Activated CD8-positive, alpha-beta memory T cell treated with anti-CD3 and anti-CD28 coated beads for 48 hours (primary cell): ENCODE results near the gene LMNTD2.

ENCODE experiments used
- DNase-seq, 3 experiments: peaks; one replicate each; pipeline ENCODE4 v3.0.0-alpha.2; 2020; ENCODE audit warnings: low read depth in 2 of 3, low spot score in 2 of 3

The LMNTD2 gene

DNA sequence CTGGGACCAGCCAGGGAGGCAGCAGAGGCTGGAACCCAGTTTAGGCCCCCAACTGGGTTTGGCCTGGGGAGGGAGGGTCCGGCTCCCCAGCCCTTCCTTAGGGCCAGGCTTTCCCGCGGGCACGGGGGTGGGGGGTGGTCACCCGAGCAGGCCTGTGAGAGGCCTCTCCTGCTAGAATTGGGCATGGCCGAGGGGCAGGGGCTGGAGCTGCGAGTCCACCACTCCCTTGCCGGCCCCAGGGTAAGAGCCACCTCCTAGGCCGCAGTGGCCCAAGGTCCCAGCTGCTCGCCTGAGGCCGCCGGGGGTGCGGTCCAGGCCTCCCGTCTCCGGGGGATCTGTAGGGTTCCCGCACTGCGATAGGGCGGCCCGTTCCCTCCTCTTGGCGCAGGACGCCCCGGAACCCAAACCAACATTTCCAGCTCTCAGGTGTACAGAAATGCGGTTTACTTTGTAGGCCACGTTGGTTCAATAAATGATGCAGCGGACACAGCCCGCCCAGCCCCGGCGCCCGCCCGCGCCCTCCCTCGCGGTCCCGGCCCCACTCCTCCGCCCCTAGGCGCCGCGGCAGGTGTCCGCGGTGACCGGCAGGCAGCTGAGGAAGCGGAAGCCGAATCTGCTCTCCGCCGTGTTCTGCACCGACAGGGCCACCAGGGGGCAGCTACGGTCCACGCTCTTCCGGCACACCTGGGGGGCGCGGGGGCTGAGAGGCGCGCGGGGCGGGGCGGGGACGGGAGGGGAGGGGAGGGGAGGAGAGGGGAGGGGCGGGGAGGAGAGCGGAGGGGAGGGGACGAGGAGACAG, 5.9 kb downstream of the LMNTD2 start:
- no peak for DNase-seq

DNA sequence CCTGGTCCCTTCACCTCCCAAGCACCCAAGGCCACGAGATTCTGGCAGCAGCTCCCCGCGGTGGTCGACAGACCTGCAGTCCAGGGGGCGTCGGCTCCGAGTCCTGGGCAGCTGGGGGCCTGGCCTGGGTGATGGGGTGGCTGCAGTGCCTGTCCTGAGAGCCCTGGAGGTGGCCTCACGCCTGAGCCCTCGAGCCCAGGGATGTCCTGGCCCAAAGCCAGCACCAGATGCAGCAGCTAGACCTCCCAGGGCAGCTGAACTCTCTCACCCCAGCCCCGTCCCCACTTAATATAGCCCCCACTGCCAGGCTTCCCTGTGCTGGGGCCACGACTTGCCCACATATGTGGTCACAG, 6.6 kb downstream of the LMNTD2 start:
- DNase-seq = no peak

DNA sequence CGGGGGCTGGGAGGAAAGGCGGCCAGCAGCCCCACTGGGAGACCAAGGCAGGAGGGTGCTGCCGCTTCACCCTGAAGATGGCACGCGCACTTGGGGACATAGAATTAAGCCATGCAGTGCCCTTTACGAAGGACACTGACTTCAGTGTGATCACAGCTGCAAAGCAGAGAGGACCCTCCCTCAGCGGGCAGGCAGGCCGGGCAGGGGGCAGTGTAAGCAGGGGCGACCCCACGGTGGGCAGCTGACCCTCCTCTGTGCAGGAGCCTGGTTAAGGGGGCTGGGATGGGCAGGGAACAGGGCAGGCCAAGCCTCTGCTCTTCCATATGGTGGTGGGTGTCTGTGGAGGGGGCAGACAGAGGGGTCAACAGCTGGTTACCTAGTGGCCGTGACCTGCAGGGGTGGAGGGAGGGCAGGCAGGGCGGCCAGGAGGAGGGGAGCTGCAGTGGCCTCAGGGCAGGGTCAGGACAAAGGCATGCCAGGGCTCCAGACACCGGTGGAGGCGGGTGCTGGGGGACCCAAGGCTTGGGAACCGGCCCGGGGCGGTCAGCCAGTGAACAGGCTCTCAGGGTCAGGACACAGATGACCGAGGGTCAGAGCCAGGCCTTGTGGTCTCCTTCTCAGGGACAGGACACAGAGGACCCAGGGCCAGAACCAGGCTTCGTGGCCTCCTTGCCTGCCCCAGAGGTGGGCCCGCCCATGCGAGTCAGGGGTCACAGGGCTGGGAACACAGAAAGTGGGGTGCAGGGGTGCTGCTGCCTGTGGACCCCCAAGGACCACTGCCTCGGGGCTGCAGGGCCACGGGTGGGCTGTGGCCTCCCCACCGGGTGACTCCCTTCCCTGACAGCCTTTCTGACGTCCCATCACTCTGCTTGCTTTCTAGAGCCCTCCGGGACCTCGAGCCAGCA, 7.2 kb downstream of the LMNTD2 start:
- DNase-seq = no peak

DNA sequence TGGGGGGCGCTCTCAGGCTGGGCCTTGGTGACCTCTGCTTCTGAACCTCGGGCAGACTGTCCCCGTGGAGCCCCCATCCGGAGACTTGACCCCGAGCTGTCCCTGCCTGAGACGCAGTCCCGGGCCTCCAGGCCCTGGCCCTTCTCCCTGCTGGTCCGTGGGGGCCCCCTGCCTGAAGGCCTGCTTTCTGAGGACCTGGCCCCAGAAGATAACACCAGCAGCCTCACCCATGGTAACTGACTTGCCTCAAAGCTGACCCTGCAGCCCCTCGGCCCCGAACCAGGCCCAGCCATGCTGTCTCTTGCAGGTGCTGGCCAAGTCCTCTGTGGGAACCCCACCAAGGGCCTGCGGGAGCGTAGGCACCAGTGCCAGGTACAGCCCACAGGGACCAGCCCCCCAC, 8.9 kb downstream of the LMNTD2 start:
- no peak for DNase-seq

DNA sequence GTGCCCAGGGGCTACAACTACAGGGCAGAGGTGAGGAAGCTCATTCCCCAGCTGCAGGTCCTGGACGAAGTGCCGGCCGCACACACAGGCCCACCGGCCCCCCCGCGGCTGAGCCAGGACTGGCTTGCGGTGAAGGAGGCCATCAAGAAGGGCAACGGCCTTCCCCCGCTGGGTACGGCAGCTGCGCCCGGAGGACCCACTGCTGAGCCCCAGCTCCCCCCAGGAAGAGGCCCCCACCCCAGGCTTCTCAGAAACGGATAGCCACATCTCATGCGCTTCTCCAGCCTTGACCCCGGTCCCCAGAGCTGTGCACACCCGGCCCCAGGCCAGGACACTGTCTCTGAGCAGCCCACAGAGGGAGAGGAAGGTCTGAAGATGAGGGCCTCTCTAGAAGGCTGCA, 9.4 kb downstream of the LMNTD2 start:
- no peak for DNase-seq

DNA sequence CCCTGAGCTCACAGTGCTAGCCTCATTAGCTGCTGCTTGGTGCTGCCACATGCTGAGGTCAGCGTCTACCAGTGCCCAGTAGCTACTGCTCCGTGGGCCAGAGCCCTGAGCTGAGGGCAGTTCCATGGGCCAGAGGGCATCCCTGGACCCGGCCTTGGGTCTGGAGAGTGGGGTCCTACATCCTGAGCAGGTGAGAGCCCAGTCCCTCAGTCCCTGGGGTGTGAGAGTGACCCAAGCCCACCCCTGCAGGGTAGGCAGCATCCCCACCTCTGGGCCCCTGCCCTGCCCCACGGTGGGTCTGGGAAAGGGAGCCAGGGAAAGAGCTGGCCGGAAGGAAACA, 9.8 kb downstream of the LMNTD2 start:
- DNase-seq = no peak

DNA sequence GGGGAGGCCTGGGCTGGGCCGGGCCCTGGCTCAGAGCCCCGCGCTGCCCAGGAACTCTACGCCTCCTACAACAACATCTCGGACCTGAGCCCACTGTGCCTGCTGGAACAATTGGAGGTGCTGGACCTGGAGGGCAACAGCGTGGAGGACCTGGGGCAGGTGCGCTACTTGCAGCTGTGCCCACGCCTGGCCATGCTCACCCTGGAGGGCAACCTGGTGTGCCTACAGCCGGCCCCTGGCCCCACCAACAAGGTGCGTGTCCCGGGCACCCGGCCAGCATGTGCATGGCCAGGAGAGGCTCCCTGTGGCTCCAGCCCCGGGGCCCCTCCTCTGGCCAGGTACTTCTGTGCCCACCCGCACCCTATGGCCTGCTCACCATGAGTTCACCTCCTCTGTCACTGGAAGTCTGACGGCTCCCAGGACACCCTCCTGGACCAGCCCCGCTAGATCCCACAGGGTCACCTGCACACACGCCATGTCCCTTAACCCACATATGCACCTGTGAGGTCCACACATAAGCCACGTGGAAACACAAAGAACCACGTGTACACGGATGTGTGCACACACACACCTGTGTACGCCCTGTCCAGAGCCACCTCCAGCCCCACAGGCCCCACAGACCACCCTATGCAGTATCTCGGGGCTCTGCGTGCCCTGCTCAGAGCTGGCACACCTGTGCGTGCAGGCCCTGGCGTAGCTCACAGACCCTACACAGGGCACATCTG, 10.4 kb downstream of the LMNTD2 start:
- DNase-seq = no peak

DNA sequence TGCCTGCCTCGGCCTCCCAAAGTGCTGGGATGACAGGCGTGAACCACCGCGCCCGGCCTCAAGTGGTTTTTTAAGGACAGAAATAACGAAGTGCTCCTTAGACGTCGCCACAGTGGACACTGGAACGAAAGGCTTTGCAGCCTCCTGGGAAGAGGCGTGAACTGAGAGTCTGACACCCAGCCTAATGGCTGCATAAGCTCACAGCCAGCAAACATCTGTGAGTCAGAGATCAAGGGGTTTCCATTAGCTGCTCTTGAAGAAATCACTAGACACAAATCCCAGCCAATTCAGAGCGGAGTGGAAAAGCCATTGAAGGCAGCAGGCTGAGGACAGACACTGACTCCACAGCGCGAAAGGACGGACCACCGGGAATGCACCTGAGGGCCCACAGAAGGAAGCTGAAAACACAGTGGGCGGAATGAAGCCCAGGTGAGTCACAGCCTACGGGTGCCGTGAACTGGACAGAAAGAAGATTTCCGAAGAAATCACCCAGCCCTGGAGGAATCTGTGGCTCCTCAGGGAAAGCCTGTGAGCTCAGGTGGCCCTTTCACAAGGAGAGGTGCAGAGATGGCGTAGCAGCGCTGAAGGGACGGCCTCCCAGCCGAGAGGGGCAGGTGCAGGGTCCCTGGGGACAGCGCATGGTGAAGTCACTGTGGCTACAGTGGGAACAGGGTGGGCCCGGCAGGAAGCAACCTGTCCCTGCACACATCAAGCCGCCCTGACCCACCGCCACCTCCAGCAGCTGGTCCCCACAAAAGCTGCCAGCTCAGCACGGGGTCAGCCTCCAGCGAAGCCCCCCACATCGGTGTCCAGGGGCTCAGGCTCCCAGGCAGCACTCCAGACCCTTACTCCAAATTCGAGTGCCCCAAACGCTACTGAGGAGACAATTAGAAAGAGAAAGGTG, 11.6 kb downstream of the LMNTD2 start:
- no peak for DNase-seq

DNA sequence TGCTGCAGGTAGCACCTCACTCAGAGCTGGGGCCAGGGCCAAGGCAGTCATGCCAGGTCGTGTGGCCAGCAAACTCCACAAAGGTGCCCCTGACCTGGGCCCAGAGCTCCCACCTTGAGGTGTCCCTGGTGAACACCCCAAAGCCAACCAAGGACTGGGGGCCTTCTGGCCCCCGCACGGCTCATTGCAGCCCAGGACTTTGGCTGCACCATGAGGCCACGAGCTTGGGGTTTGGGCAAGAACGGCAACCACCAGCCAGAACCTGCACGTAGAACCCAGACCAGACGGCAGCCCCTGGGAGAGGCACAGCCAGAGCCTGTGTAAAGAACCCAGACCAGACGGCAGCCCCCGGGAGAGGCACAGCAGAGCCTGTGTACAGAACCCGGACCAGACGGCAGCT, 15.4 kb downstream of the LMNTD2 start:
- no peak for DNase-seq

DNA sequence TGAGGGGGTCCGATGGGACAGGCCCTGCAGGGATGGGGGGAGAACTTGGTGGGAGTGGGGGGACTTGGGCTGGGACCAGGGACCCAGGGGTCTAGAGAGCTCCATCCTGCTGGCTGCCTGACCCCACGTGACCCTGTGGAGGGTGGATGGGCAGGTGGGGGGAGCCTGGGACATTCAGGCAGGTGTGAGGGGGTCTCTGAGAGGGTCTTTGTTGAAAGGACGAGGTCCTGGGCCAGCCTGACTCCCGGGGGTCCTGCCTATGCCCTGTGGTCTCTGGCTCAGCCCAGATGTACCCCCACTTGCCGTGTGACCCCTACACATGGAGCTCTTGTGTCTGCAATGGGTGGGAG, 15.7 kb downstream of the LMNTD2 start:
- DNase-seq = no peak

DNA sequence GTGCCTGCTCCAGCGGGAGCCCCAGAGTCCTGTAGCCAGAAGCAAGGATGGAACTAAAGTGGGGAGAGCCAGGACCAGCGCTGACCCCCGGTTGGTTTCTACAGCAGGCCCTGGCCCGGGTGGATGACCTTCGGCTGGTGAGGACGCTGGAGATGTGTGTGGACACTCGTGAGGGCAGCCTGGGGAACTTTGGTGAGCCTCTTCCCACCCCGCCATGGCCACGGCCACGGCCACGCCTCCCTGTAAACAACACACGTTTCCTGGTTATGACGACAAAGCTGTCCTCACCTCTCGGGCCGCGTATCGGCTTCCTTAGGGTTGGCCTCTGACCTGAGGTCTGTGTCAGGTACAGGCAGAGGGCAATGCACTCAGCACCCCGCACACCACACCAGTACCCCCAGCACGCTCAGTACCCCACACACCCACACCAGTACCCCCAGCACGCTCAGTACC, 19.1 kb downstream of the LMNTD2 start:
- no peak for DNase-seq

DNA sequence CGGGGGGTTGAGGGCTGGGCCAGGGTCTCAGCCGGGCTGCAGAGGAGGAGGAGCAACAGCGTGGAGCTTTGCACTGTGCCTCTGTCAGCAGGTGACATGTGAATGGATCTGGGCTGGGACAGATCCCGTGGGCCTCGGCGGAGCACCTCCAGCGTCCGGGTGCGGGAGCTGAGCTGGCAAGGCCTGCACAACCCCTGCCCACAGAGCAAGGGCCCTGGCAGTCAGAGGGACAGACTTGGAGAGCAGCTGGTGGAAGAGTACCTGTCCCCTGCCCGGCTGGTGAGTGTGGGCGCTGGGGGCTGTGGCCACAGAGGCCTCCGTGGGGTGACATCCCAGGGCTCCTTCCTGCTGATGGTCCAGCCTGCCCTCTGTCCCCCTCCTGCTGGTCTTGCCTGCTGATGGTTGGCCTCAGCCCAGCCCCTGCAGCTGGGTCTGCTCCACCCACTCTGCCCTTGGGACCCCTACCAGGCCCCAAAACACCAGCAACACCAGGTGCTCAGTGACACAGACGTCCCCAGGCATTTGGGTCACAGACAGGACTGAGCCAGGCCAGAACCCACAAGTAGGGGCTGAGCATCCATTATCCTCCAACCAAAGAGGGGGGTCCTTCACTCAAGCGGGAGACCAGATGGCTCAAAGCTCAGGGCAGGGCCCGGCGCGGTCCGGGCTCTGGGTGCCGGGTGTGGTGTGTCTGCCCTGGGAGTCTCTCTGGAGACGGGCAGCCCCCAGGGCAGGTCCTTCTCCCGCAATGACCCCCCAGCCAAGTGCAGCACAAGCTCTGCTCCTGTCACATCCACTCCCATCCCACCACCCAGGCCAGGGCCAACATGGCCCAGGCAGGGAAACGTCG, 19.7 kb downstream of the LMNTD2 start:
- no peak for DNase-seq

DNA sequence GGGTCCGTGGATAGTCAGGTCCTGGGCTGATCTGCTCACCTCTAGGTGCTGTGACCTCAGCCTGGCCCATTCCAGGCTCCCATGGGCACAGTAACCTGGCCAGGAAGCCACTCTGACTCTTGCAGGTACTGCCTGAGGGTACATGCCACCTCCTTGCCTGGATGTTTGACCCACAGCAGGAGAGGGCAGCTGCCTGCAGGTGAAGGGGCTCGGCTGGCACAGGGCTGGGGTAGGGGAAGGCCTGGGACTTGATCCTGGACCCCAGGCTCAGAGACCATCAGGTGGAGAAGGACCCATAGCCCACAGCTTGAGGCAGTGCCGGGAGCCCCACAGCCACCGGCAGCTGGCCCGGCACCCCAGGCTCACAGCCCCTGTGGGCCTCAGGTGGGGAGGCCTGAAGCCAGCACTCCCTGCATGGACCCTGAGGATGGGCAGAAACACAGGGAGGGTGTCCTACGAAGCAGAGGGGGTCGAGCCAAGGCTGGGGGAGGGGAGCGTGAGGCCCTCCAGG, 20.5 kb downstream of the LMNTD2 start:
- no peak for DNase-seq

DNA sequence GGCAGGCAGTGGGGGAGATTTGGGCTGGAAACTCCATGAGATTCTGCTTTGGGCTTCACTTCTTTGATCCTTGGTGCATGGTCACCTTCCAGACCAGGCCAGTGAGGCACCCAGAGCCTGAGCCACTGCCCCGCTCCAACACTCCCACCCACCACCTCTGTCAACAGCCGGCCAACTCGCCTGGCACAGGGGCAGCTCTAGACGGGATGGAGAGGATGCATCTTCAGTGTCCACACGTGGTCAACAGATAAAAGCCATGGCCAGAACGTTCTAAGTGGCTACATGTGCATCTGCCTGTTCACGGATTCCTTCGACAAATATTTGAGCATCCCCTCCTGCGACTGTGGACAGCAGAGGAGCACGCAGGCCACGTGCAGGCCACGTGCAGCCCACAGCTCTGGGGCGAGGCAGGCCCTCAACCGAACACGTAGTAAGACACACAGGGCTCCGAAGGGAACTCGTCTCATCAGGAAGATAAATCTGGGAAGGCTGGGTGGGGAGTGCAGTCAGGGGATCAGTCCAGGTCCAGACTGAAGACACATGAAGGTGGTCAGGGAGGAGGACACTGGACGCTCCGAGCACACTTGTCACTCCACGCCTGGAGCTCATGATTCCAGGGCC, 22.0 kb downstream of the LMNTD2 start:
- DNase-seq = no peak

DNA sequence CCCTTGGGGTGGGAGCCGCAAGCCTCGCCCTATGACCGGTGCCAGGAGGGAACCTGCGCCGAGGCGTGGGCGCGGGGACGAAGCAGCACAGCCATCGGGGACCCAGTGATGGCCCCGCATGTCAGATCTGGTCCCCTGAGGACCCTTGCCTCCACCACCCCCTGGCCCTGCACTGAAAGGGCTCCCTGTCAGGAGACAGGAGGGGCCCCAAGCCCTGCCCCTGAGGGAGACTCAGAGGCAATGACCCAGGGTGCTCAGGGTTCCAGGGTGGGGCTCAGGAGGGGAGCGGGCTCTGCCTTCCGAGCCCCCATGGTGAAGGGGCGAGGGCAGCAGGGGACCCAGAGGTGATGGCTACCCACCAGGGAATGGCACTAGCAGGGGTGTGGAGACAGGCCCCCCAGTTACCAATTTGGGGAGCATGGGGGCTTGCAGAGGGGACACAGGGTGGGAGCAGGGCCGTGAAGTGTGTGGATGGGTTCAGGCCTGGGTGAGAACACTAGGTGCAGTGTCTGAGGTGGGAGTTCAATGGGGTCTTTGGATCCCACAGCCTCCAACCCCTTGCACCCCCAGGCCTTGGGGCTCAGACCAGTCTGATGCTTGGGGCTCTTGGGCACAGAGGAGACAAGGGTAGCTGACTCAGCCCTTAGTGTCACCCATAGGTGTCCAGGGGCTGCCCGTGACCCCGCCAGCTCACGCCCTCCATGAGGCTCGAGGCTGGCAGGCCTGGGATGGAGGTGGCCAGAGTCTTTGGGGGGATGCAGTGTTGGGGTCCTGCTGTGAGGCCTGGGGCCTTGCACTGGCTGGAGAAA, 22.7 kb downstream of the LMNTD2 start:
- no peak for DNase-seq

DNA sequence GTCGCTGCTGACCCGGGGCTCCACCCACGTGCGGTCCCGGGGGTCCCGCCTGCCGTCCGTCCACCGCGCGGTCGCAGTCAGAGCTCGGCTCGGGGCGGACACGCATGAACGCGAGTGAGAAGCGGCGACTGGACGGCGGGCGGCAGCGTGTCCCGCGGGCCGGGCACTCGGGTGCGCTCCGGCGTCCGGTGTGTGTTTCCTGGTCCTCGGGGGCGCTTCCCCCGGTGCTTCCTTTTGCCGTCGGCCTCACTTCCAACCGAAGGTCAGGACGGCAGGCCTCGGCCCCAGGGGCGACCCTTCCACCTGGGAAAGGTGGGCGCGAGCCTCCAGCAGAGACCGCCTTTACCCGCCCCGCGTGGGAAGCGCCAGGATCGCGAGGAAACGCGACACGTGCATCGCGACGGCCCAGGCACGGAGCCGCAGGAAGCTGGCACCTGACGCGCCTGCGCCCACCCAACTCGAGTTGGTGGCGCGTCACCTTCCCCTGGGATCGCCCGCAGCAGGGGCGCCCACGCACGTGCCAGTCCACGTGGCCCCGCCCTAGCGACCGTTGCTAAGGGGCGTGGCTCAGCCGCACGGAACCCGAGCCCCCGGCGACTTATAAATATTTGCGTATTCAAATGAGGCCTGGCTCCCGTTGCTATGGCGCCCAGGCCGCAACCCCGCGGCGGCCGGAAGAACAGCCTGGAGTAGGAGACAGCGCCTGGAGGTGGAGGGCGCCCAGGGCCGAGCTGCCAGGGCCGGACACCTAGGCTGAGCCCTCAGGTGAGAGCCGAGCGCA, 23.5 kb downstream of the LMNTD2 start, which contains the start of gene LRRC56:
TSS of gene LRRC56 (plus strand) at position 687 of the 781 bp plus-strand sequence. CDS start 3,158 bp downstream, outside the sequence.
- peak; percentile 86 to 89 (median 86) for DNase-seq
